HUES48 (cell line): ENCODE measurements around the gene ADGRD1.
"Not testable (repeated sequence)": the region's sequence is repeated elsewhere in the genome, so short reads cannot be mapped to it uniquely, and the experiment has no call there.

Experiments
- H3K27ac ChIP-seq: one replicate; pipeline ENCODE4 v1.7.0; 2013; ENCODE audit warnings: low read depth, low read length, inconsistent platforms
- H3K27me3 ChIP-seq: 2 replicates; pipeline ENCODE4 v1.6.1; 2013; ENCODE audit warnings: mild to moderate bottlenecking, low read length; ENCODE audit not compliant: control insufficient read depth, insufficient read depth
- H3K36me3 ChIP-seq: 2 replicates; pipeline ENCODE4 v1.6.1; 2013; ENCODE audit warnings: low read length; ENCODE audit not compliant: control insufficient read depth, insufficient read depth
- H3K4me1 ChIP-seq: 2 replicates; pipeline ENCODE4 v1.6.1; 2013; ENCODE audit warnings: mild to moderate bottlenecking, low read length; ENCODE audit not compliant: control insufficient read depth, insufficient read depth
- H3K4me3 ChIP-seq: 2 replicates; pipeline ENCODE4 v1.5.1; 2013; ENCODE audit warnings: mild to moderate bottlenecking, low read depth, low read length
- H3K9ac ChIP-seq: 2 replicates; pipeline ENCODE4 v1.6.1; 2013; ENCODE audit warnings: mild to moderate bottlenecking, low read depth, low read length, moderate library complexity
- H3K9me3 ChIP-seq: 2 replicates; pipeline ENCODE4 v1.6.1; 2013; ENCODE audit warnings: low read length; ENCODE audit not compliant: control insufficient read depth, insufficient read depth

ADGRD1 gene

GRCh38 chr12:131123817-131124216 is 170.1 kb downstream of the ADGRD1 start:
- Histone ChIP-seq H3K36me3 (no peaks in the 10 kb centered on the region), H3K27ac (no peak overlapping the region), H3K27me3 (no peaks in the 10 kb centered on the region), H3K4me3 (no peak overlapping the region), H3K9me3 (no peaks in the 10 kb centered on the region), H3K4me1 (no peaks in the 10 kb centered on the region), H3K9ac (no peak overlapping the region)

GRCh38 chr12:131124487-131125280 is 171.0 kb downstream of the ADGRD1 start:
- H3K4me1 ChIP-seq, result no peaks in the 10 kb centered on the region
- H3K27me3 ChIP-seq, result no peaks in the 10 kb centered on the region
- no peaks in the 10 kb centered on the region for H3K36me3 ChIP-seq
- H3K27ac ChIP-seq, result no peak overlapping the region
- no peaks in the 10 kb centered on the region for H3K9me3 ChIP-seq
- no peak overlapping the region for H3K4me3 ChIP-seq
- no peak overlapping the region for H3K9ac ChIP-seq

- no peak overlapping the region for H3K27ac ChIP-seq
- no peaks in the 10 kb centered on the region for H3K27me3 ChIP-seq
- H3K9me3 ChIP-seq, result no peaks in the 10 kb centered on the region
- no peak overlapping the region for H3K9ac ChIP-seq
- no peaks in the 10 kb centered on the region for H3K4me1 ChIP-seq
- no peaks in the 10 kb centered on the region for H3K36me3 ChIP-seq
- no peak overlapping the region for H3K4me3 ChIP-seq
Measured at GRCh38 chr12:131126662-131127173, 173.0 kb downstream of the ADGRD1 start.

GRCh38 chr12:131128556-131128955 is 174.8 kb downstream of the ADGRD1 start:
- Histone ChIP-seq H3K9ac (no peak overlapping the region), H3K27ac (no peak overlapping the region), H3K36me3 (no peaks in the 10 kb centered on the region), H3K27me3 (no peaks in the 10 kb centered on the region), H3K4me3 (no peak overlapping the region), H3K4me1 (no peaks in the 10 kb centered on the region), H3K9me3 (no peaks in the 10 kb centered on the region)

- not testable (repeated sequence) for H3K9ac ChIP-seq, H3K9me3 ChIP-seq, H3K4me3 ChIP-seq, H3K36me3 ChIP-seq, H3K27me3 ChIP-seq, H3K4me1 ChIP-seq, H3K27ac ChIP-seq
Measured at GRCh38 chr12:131128966-131129619, 175.4 kb downstream of the ADGRD1 start.

- no peaks in the 10 kb centered on the region for H3K9me3 ChIP-seq
- H3K27me3 ChIP-seq, result no peaks in the 10 kb centered on the region
- H3K36me3 ChIP-seq, result no peaks in the 10 kb centered on the region
- H3K9ac ChIP-seq, result no peak overlapping the region
- no peak overlapping the region for H3K27ac ChIP-seq
- no peaks in the 10 kb centered on the region for H3K4me1 ChIP-seq
- no peak overlapping the region for H3K4me3 ChIP-seq
Measured at GRCh38 chr12:131129839-131130238, 176.1 kb downstream of the ADGRD1 start.

- no peaks in the 10 kb centered on the region for H3K4me1 ChIP-seq
- no peaks in the 10 kb centered on the region for H3K9me3 ChIP-seq
- no peaks in the 10 kb centered on the region for H3K36me3 ChIP-seq
- H3K9ac ChIP-seq, result no peak overlapping the region
- no peaks in the 10 kb centered on the region for H3K27me3 ChIP-seq
- H3K27ac ChIP-seq, result no peak overlapping the region
- H3K4me3 ChIP-seq, result no peak overlapping the region
Measured at GRCh38 chr12:131130311-131130911, 176.7 kb downstream of the ADGRD1 start.

GRCh38 chr12:131131077-131131807 is 177.5 kb downstream of the ADGRD1 start:
- Histone ChIP-seq H3K9ac (no peak overlapping the region), H3K4me1 (no peaks in the 10 kb centered on the region), H3K27ac (no peak overlapping the region), H3K36me3 (no peaks in the 10 kb centered on the region), H3K9me3 (no peaks in the 10 kb centered on the region), H3K27me3 (no peaks in the 10 kb centered on the region), H3K4me3 (no peak overlapping the region)

GRCh38 chr12:131131808-131132117 is 178.1 kb downstream of the ADGRD1 start:
- no peaks in the 10 kb centered on the region for H3K9me3 ChIP-seq
- H3K9ac ChIP-seq, result no peak overlapping the region
- H3K27me3 ChIP-seq, result no peaks in the 10 kb centered on the region
- H3K27ac ChIP-seq, result no peak overlapping the region
- H3K4me3 ChIP-seq, result no peak overlapping the region
- no peaks in the 10 kb centered on the region for H3K36me3 ChIP-seq
- no peaks in the 10 kb centered on the region for H3K4me1 ChIP-seq

- H3K27ac ChIP-seq, result no peak overlapping the region
- no peaks in the 10 kb centered on the region for H3K9me3 ChIP-seq
- no peaks in the 10 kb centered on the region for H3K27me3 ChIP-seq
- no peak overlapping the region for H3K9ac ChIP-seq
- no peaks in the 10 kb centered on the region for H3K36me3 ChIP-seq
- no peaks in the 10 kb centered on the region for H3K4me1 ChIP-seq
- H3K4me3 ChIP-seq, result peak overlapping the region; percentile 22
Measured at GRCh38 chr12:131132118-131132892, 178.6 kb downstream of the ADGRD1 start.
